K562 (cell line): ENCODE measurements around the gene ZFYVE19. TPM values are rescaled to one million over a fixed set of nuclear protein-coding genes. Genes with fewer than 3 reads are reported as not detected.

Experiments used
- ATF1 ChIP-seq, 2 experiments: fragments of 450-650 bp in 1 of 2; IDR thresholded peaks; 2 replicates each; pipeline ENCODE4 v1.6.1; 2016; ENCODE audit warnings: missing compliant biosample characterization in 1 of 2, missing genetic modification characterization in 1 of 2
- C11orf30 ChIP-seq: fragments of 450-650 bp; IDR thresholded peaks from 2 replicates; pipeline ENCODE4 v1.6.1; 2016; ENCODE audit warnings: low read depth, mild to moderate bottlenecking
- DMBX1 ChIP-seq: fragments of 250-450 bp; sonication (Bioruptor Pico); IDR thresholded peaks from 2 replicates; pipeline ENCODE4 v1.8.0; 2022; ENCODE audit warnings: inconsistent platforms, mild to moderate bottlenecking, moderate library complexity, borderline replicate concordance
- EP400 ChIP-seq: fragments of 450-650 bp; IDR thresholded peaks from 2 replicates; pipeline ENCODE4 v1.6.1; 2017; ENCODE audit warnings: antibody characterized with exemption, mild to moderate bottlenecking, moderate library complexity
- ETS1 ChIP-seq: conservative IDR thresholded peaks from 2 replicates; pipeline ENCODE4 v1.6.1; 2011; ENCODE audit warnings: low read depth, mild to moderate bottlenecking, low read length; ENCODE audit not compliant: control insufficient read depth
- HBP1 ChIP-seq: fragments of 450-650 bp; formaldehyde crosslinking; IDR thresholded peaks from 2 replicates; pipeline ENCODE4 v1.4.0; 2022; ENCODE audit warnings: missing genetic modification characterization
- HDAC1 ChIP-seq, 2 experiments: fragments of 450-650 bp; IDR thresholded peaks; 2 replicates each; pipeline ENCODE4 v1.6.1; 2016 to 2017; ENCODE audit warnings: inconsistent platforms in 1 of 2, mild to moderate bottlenecking in 1 of 2, moderate library complexity in 1 of 2
- NEUROD1 ChIP-seq: fragments of 150-350 bp; IDR thresholded peaks from 2 replicates; pipeline ENCODE4 v1.6.1; 2014; ENCODE audit warnings: borderline replicate concordance, low read length, low read depth; ENCODE audit not compliant: partially characterized antibody
- PHF8 ChIP-seq: fragments of 200-600 bp; sonication (generic); IDR thresholded peaks from 2 replicates; pipeline ENCODE4 v1.6.1; 2012; ENCODE audit warnings: mixed run types, mild to moderate bottlenecking, inconsistent platforms, low read length, moderate library complexity, borderline replicate concordance
- SMAD4 ChIP-seq: fragments of 250-450 bp; sonication (Bioruptor Pico); conservative IDR thresholded peaks from 2 replicates; pipeline ENCODE4 v1.8.0; 2021; ENCODE audit warnings: inconsistent platforms, mild to moderate bottlenecking, moderate library complexity
- TEAD1 ChIP-seq, 2 experiments: fragments of 450-650 bp in 1 of 2; sonication (generic) in 1 of 2; formaldehyde crosslinking; IDR thresholded peaks; 2 replicates each; pipeline versions ENCODE4 v1.4.0 to v1.8.0; 2020 to 2022; ENCODE audit warnings: mild to moderate bottlenecking in 2 of 2, missing genetic modification reagents in 1 of 2
- ZNF124 ChIP-seq: sonication (generic); formaldehyde crosslinking; IDR thresholded peaks from 2 replicates; pipeline ENCODE4 v1.8.1; 2022; ENCODE audit warnings: missing genetic modification reagents
- polyA plus RNA-seq, 8 experiments: library from polyadenylated mRNA; depleted of rRNA in 4 of 8; stranded (reverse) in 5 of 8; unstranded in 3 of 8; fragments of >200 nt; fragmentation: Nextera tagmentation in 2 of 8; fragmentation: Illumina TruSeq in 1 of 8; extraction: Ambion mirVana in 2 of 8; extraction: Trizol in 1 of 8; gene quantifications; 2 replicates each; pipeline versions ENCODE4 v1.2.1 to v1.2.3, GENCODE V29; 2011 to 2014; ENCODE audit warnings: inconsistent platforms in 1 of 8, missing spikeins in 1 of 8
- total RNA-seq, 7 experiments: library from RNA; depleted of rRNA in 6 of 7; stranded (reverse); fragments of >200 nt in 6 of 7; fragmentation: Illumina TruSeq in 2 of 7; extraction: Trizol in 2 of 7; gene quantifications; 2 replicates each; pipeline versions ENCODE4 v1.2.1 to v1.2.3, GENCODE V29; 2011 to 2021; ENCODE audit warnings: low replicate concordance in 1 of 7
- TF ChIP-seq, protein P1 (sequence below): fragments of 250-450 bp; sonication (Bioruptor Pico); IDR thresholded peaks from 2 replicates; pipeline ENCODE4 v1.4.0; 2020
- TF ChIP-seq, protein P2 (sequence below): fragments of 200-800 bp; sonication (Bioruptor generic); IDR thresholded peaks from 2 replicates; pipeline ENCODE4 v1.6.1; 2016; ENCODE audit warnings: missing genetic modification characterization, missing compliant biosample characterization

Gene ZFYVE19
- total and polyA plus RNA-seq, 9 of the 15 experiments (the other 6 are each of a cell fraction or from before 2014, with no cell fraction given), result 1.5 to 36.8 (median 19.9) TPM

GRCh38 chr15:40807028-40807887, at the start of gene ZFYVE19, which contains the start of gene DNAJC17 (continued):
- TF ChIP-seq, protein P1, sequence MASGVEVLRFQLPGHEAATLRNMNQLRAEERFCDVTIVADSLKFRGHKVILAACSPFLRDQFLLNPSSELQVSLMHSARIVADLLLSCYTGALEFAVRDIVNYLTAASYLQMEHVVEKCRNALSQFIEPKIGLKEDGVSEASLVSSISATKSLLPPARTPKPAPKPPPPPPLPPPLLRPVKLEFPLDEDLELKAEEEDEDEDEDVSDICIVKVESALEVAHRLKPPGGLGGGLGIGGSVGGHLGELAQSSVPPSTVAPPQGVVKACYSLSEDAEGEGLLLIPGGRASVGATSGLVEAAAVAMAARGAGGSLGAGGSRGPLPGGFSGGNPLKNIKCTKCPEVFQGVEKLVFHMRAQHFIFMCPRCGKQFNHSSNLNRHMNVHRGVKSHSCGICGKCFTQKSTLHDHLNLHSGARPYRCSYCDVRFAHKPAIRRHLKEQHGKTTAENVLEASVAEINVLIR, result 0 out of 2 replicates have a peak, but pooled peaks have one; percentile 35
- peak; percentile 39; the same call in 1 of the 2 replicates for TF ChIP-seq SMAD4 (CRISPR knock-in tag)
- TF ChIP-seq HDAC1 (IDR thresholded peaks at IDR 0.05), result peak in 1 of 2 experiments; percentile 72; a peak in 1 of 4 replicates
- 0 out of 2 replicates have a peak, but pooled peaks have one; percentile 39 for TF ChIP-seq DMBX1 (CRISPR knock-in tag)
- no peak for TF ChIP-seq ZNF124
- peak; percentile 99 for TF ChIP-seq ETS1
- TF ChIP-seq TEAD1 (CRISPR knock-in tag; IDR thresholded peaks at IDR 0.05), result 0 out of 4 replicates have a peak, but pooled peaks of 1 of the 2 experiments have one; percentile 50
- TF ChIP-seq NEUROD1, result no peak
- no peak for TF ChIP-seq C11orf30
- TF ChIP-seq ATF1 (CRISPR knock-in tag; IDR thresholded peaks at IDR 0.05), result no peak
- peak; percentile 93 for TF ChIP-seq ATF1 (tag; IDR thresholded peaks at IDR 0.05)
- TF ChIP-seq, protein P2, sequence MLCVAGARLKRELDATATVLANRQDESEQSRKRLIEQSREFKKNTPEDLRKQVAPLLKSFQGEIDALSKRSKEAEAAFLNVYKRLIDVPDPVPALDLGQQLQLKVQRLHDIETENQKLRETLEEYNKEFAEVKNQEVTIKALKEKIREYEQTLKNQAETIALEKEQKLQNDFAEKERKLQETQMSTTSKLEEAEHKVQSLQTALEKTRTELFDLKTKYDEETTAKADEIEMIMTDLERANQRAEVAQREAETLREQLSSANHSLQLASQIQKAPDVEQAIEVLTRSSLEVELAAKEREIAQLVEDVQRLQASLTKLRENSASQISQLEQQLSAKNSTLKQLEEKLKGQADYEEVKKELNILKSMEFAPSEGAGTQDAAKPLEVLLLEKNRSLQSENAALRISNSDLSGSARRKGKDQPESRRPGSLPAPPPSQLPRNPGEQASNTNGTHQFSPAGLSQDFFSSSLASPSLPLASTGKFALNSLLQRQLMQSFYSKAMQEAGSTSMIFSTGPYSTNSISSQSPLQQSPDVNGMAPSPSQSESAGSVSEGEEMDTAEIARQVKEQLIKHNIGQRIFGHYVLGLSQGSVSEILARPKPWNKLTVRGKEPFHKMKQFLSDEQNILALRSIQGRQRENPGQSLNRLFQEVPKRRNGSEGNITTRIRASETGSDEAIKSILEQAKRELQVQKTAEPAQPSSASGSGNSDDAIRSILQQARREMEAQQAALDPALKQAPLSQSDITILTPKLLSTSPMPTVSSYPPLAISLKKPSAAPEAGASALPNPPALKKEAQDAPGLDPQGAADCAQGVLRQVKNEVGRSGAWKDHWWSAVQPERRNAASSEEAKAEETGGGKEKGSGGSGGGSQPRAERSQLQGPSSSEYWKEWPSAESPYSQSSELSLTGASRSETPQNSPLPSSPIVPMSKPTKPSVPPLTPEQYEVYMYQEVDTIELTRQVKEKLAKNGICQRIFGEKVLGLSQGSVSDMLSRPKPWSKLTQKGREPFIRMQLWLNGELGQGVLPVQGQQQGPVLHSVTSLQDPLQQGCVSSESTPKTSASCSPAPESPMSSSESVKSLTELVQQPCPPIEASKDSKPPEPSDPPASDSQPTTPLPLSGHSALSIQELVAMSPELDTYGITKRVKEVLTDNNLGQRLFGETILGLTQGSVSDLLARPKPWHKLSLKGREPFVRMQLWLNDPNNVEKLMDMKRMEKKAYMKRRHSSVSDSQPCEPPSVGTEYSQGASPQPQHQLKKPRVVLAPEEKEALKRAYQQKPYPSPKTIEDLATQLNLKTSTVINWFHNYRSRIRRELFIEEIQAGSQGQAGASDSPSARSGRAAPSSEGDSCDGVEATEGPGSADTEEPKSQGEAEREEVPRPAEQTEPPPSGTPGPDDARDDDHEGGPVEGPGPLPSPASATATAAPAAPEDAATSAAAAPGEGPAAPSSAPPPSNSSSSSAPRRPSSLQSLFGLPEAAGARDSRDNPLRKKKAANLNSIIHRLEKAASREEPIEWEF (CRISPR knock-in tag), result no peak
- 0 out of 2 replicates have a peak, but pooled peaks have one; percentile 55 for TF ChIP-seq HBP1
- TF ChIP-seq PHF8, result peak; percentile 97
- TF ChIP-seq EP400, result peak; percentile 71
